ENCODE data around the gene PSME1.
"Not testable (repeated sequence)": the region's sequence is repeated elsewhere in the genome, so short reads cannot be mapped to it uniquely, and the experiment has no call there.

The PSME1 gene

DNA sequence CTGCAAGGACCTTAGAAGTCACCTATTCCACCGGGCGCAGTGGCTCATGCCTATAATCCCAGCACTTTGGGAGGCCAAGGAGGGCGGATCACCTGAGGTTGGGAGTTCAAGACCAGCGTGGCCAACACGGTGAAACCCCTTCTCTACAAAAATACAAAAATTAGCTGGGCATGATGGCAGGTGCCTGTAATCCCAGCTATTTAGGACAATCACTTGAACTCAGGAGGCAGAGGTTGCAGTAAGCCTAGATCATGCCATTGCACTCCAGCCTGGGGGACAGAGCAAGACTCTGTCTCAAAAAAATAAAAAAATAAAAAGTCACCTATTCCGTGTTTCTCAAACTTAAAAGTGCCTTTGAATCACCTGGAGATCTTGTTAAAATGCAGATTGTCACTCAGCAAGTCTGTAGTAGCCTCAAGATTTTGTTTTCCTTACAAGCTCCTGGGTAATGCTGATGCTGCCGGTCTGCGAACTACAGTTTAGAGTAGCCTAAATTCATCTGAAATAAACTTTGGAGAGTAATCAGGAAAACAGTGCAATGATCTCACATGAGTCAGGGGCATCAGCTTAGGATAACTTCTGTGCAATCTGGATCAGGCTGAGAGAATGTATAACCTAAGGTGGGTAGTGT lies 30.3 kb upstream of the PSME1 start:
- DNase-seq = not testable (repeated sequence)

DNA sequence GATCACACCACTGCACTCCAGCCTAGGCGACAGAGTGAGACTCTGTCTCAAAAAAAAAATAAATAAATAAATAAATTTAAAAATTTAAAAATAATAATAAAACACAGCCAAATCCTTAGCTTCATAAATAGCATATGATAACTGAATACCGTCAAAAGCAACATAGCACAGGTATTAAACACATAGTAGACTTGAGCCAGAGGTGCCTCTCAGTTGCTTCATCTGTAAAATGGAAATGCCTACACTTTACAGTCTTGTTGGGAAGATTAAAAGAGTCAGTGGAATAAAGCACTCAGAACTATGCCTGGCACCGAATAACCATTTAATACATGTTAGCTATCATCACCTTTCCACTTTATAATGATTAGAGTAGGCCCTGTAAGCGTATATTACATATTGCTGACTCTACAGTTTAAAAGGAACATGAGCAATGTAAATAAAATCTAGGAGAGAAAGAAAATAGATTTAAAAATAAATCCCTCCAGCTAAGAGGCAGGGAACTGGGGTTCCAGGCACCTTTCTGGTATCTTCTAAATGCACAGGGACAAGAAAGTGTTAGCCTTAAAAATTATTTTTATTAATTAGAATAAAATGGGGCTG lies 29.2 kb upstream of the PSME1 start:
- no peak for DNase-seq

DNA sequence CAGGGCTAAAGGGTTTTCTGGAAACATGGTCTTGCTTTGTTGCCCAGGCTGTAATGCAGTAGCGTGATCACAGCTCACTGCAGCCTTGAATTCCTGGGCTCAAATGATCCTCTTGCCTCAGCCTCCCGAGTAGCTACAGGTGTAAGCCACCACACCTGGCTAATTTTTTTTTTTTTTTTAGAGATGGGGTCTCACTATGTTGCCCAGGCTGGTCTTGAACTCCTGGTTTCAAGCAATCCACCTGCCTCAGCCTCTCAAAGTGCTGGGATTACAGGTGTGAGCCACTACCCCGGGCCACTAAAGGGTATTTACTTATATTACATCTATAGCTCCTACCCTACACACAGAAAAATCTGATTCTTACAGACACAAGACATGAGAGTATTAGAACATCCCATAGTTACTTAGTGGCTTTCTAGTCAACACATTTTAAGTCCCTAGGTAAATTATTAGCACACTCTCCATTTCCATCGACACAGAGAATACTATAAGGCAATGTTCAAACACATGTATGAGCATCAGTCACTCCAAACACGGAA lies 27.6 kb upstream of the PSME1 start:
- no peak for DNase-seq

DNA sequence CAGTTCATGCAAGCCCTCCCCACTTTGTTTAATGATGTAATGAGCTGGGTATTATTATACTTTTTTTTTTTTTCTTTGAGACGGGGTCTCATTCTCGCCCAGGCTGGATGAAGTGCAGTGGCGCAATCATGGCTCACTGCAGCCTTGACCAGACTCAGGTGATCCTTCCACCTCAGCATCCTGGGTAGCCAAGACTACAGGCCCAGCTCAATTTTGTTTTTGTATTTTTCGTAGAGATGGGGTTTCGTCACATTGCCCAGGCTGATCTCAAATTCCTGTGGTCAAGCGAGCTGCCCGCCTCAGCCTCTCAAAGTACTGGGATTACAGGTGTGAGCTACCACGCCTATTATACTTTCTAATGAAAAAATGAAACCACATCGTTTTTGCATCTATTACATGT lies 25.9 kb upstream of the PSME1 start:
- DNase-seq = no peak

DNA sequence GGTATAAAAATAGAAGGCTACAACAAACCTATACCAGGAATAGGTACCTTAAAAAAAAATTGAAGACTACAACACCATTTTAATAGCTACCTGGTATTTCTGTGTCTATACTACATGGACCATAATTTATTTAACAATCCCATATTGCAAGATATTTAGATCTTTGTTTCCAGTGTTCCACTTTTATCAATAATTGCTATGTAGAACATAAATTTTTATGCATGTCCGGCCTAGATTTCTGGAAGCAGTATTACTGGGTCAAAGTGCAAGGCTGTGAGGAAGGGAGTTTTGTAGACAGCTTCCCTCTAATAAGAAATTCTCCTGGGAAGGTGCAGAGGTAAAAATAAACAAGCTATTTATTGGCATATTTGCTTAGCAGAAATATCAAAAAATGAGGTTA lies 25.5 kb upstream of the PSME1 start:
- DNase-seq = no peak

DNA sequence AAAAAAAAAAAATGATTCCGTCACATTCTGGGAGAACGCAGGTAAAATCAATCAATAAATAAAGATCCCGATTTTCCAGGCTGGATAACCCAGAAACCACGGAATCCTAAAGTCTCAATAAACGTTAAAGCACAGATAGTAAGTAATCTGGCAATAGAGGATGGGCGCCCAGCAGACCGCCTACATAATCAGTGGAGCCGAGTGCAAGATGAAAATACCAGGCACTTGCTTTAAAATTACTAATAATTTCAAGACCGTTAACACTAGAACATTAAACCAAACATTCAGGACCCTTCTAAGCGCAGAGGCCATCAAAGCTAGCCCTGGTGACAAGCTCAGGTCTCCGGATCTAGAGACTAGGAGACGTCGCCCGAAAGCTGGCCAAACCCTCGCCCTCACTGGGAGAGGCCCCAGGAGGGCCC lies 22.6 kb upstream of the PSME1 start:
- DNase-seq = no peak

DNA sequence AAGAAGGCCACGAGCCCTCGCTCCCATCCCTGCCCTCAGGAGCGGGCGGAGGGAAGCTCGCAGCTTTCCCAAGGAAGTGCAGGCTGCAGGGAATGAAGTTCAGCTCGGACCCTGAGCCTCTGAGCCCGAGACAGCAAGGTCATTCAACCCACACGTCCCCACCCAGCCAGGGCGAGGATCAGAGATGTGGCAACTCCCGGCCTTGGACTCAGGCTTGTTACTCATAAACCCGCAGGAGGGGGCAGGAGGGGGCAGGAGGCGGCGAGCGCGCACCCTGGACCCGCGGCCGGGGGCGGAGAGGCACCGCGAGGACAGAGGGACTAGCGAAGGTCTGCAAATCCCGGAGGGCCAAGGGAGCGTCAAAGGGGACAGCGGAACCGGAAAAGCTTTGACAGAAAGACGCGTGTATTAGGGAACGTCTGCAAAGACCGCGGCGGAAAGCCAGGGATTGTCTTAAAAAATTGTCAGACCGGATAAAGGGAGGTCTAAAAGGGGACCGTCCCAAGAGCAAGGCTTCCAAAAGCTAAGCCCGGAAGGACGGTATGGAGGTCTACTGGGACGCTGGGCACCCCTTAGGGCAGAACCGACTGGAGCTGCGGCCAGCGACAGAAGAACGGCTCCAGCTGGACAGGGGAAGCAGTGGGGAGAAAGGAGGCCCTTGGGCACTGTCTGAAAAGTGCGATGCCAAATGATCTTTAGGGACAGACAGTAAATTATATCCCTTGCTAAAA lies 22.0 kb upstream of the PSME1 start:
- DNase-seq = peak; percentile 97

DNA sequence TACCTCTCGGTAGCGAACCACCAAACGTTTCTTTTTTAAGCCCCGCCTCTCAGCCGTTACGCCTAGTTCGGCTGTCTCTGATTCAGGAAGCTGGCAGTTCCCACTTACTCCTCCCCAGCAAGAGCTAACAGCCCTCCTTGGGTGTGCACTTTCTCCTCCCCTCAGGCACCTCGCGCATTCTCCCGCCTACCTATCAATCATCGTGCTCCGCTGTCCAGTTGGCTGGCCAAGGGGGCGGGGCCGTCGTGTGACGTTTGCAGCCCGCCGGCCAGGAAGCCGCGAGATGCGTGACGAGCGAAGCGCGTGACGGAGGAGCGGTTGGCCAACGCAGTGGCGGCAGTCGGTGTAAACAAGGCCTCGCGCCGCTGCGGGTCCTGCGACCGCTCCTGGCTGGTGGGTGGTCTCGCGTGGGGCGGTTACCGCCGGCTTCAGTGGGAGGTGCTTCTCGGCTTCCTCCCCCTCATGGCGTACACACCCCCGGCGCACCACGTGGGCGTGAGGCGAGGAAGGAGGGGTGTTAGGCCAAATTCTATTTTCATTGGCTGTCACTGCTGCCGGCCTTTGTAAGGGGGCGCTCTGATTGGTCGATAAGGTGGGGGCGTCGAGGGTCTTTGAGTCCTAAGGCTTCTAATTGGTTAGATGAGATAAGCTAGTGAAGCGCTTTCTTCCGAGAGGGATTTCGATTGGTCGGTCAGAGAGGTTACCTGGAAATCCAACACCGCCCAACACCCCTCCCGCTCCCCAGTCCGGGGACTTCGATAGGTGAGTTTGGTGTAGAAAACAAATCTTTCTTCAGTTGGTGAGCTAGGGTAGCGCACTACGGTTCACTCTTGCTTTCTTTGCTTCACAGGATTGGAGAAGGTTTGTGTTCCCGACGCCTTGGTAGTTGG lies 21.2 kb upstream of the PSME1 start, which contains the start of the genes DCAF11 and NRL:
Gene DCAF11, plus strand, starts transcription at position 246 of the 890 bp plus-strand sequence. CDS start 818 bp downstream, outside the sequence.
Gene NRL, minus strand, starts transcription at position 418 of the 890 bp plus-strand sequence. CDS start 32,101 bp downstream, outside the sequence.
- DNase-seq = peak; percentile 100

DNA sequence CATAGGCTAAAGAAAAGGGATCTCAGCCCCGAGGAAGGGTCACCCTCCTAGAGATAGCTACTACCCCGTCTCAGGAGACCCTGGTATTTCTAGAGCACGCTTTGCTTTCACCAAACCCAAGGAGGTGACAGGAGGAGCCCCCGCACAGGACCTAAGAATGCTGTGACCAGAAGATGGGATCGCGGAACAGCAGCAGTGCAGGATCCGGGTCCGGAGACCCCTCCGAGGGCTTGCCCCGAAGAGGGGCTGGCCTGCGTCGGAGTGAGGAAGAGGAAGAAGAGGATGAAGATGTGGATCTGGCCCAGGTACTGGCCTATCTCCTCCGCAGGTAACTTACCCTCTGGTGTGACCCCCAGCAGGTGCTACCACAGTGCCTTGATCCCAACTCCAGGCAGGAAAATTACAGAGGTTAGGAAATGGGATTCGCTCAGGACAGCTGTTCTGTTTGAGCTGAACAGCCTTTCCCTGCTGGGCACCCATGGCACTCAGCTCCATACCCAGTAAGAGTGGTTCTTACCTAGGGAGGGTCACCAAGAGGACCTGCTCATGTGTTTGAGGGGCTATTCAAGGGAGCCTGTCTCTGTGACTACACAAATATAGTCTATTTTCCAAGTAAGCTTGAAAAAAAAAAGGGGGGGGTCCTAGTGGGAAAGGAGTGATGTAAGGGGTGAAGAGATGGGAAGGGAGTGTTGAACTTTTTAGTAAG lies 20.4 kb upstream of the PSME1 start:
- no peak for DNase-seq

DNA sequence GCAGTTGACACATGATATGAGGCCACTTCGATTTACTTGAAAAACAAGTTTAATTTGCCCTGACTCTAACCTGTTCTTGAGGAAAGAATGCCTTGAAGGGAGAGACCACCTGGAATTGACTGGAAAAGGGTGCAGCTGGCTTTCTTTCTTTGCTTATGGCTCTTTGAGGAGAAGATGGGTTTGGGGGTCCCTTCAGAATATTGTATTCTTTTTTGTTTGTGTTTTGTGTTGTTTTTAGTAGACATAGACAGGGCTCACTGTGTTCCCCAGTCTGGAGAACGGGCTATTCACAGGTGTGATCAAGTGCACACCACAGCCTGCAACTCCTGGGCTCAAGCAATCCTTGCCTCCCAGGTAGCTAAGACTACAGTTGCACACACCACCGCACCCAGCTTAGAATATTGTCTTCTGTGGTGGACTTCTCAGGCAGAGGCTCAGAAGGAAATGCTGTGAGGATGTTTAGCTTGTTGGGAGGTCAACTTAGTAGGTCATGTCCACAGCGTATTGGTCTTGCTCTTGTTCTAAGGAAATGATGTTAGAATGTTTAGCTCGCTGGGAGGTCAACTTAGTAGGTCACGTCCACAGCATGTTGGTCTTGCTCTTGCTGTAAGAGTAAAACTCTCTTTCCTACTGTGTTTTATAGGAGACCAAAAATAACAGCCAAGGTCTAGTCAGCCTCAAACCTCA lies 19.7 kb upstream of the PSME1 start:
- DNase-seq = no peak

DNA sequence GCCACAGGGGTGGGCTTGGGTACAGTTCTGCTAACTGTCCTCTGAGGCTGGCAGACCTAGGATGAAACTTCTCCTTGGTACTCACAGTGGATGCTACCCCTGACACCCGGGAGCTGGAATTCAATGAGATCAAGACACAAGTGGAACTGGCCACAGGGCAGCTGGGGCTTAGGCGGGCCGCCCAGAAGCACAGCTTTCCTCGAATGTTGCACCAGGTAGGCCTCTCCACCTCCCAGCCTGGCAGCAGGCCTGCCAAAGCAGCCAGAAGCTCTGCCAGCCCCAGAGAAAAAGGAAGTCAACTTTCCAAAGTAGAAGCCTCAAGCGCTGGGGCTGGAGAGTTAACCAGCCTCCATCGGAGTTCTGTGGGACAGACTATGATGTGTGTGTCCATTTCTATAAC lies 18.8 kb upstream of the PSME1 start:
- no peak for DNase-seq

DNA sequence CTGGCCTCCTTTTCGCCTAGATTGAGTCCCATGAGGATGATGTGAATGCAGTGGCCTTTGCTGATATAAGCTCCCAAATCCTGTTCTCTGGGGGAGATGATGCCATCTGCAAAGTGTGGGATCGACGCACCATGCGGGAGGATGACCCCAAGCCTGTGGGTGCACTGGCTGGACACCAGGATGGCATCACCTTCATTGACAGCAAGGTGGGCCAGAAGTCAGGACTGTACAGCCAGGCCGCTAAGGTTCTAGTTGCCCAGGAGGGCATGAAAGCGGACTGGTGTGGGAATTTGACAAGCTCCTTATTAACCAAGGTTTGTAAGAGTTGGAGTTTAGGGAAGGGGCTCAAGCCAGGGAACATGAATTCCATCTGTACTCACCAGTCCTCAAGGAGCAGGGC lies 16.3 kb upstream of the PSME1 start:
- no peak for DNase-seq

DNA sequence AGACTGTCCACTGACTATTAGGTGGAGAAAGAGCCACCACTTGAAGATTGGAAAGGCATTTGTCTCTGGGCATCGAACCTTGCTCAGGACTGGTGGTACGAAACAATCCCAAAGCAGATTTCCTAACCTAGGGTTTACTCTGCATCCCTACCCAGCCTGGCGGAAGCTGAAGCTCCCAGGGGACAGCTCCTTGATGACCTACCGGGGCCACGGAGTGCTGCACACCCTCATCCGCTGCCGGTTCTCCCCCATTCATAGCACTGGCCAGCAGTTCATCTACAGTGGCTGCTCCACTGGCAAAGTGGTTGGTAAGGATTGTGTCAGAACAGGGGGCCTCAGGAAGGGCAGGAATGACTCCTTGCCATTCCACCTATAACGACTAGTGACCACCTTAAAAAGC lies 14.8 kb upstream of the PSME1 start:
- DNase-seq = no peak

DNA sequence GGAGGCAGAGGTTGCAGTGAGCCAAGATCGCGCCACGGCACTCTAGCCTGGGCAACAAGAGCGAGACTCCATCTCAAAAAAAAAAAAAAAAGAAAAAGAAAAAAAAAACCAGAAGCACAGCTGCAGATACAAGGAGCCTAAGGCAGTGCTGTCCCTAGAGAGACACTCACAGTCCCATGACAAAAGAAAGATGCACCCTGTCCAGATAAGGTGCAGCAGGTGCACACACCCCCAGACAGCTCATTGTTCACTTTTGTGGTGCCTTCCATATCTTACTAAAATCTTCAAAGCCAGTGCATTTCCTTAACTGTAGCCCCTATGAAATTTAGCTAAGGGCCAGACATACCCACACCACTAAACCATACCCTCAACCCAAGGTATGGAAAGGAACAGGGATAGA lies 13.6 kb upstream of the PSME1 start:
- no peak for DNase-seq

DNA sequence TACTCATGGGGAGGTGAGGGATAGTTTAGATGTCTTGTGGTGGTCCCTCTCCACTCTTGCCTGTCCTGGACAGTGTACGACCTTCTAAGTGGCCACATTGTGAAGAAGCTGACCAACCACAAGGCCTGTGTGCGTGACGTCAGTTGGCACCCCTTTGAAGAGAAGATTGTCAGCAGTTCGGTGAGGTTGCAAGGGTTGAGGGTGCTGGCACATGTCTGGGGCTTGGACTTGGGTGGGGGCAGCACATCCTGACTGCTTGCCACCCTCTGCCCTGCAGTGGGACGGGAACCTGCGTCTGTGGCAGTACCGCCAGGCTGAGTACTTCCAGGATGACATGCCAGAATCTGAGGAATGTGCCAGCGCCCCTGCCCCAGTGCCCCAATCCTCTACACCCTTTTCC lies 13.1 kb upstream of the PSME1 start:
- DNase-seq = no peak

DNA sequence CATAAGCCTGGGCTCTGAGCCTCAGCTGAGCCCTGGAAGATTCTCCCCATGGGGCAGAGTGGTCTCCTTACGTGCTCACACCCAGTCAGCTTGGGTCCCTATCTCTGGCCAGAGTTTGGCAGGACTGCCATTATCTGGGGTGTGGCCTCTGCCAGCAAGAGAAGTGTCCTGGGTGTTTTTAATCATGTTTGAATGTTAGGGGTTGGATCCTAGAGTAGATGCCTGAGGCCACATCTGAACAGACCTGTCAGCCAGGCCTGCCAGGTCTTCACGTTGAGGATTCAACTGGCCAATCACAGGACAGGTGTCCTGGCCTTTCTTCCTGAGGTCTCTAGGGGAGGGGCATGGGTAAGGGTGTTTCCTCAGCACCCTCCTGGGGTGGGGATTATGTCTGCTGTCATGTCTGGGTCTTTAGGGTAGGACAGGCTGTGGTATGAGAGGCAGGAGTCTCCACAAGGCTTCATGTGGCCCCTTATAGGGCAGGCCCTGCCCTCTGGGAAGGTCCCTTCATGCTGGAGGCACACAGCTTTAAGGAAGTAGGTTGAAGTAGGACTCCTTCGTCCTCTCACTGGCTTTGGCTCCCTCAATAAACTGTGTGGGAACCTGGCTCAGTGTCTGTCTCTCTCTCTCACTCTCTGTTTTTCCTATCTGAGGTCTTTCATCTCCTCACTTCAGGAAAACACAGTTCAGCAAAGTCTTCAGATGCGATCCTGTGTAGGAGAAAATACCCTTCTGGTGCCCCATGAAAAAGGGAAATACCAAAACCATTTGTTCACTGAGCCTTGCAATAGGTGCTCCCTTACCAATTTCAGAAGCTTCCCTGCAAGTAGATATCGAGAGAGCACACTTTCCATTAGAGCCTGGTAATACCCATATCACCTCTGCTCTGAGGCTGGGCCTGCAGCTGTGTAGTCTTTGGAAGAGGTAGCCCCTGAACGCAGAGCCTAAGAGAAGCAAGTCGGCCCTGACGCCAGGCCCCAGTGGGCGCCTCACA lies 12.3 kb upstream of the PSME1 start:
- no peak for DNase-seq

DNA sequence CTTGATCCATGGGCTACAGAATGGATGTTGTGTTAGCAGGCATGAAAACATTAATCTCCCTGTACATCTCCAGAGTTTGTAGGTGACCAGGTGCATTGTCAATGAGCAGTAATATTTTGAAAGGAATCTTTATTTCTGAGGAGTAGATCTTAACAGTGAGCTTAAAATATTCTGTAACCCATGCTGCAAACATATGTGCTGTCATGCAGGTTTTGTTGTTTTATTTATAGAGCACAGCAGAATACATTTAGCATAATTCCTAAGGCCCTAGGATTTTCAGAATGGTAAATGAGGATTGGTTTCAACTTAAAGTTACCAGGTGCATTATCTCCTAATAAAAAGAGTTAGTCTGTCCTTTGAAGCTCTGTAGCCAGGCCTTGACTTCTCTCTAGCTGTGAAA lies 9.1 kb upstream of the PSME1 start:
- DNase-seq = no peak

DNA sequence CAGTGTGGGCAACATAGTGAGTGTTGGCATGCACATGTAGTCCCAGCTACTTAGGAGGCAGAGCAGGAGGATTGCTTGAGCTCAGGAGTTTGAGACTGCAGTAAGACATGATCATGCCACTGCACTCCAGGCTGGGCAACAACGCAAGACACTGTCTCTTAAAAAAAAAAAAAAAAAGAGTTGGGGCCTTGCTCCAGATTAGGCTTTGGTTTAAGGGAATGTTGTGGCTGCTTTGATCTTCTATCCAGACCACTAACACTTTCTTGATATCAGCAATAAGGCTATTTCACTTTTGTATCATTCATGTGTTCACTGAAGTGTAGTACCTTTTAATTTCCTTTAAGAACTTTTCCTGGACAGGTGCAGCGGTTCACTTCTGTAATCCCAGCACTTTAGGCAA lies 8.3 kb upstream of the PSME1 start:
- no peak for DNase-seq

DNA sequence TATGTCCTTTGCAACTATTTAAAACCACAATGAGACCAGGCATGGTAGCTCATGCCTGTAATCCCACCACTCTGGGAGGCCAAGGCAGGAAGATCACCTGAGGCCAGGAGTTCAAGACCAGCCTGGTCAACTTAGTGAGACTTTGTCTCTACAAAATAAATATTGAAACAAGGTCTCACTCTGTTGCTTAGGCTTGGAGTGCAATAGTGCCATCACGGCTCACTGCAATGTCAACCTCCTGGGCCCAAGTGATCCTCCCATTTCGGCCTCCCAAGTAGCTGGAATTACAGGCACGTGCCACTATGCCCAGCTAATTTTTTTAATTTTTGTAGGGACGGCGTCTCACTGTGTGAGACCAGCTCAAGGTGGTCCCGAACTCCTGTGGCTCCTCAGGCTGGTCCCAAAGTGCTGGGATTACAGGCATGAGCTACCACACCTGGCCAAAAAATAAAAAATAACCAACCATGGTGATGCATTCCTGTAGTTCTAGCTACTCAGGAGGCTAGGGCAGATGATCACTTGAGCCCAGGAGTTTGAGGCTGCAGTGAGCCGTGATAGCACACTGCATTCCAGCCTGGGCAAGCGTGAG lies 6.5 kb upstream of the PSME1 start:
- DNase-seq = no peak

DNA sequence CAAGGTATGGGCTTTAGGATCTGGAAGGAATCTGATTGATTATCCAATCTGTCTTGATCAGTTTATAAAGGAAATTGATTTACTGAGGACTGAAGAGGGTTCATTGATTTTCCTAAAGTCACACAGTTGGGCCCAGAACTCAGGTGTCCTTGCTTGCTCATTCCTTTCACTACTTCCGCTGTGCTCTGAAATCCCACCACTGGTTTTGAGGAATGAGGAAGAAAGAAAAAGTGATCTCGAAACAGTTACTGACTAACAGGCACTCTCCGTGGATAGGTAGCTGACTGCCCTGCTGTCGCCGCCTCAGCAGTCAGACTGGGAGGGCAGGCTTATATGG lies 5.6 kb upstream of the PSME1 start, which contains the start of gene FITM1:
Gene FITM1, plus strand, starts transcription at position 280 of the 337 bp plus-strand sequence. CDS start 905 bp downstream, outside the sequence.
- DNase-seq = no peak

All from NCI-H524 (cell line).